ENCODE results near the gene PEX11A. TPM values are rescaled to one million over a fixed set of nuclear protein-coding genes. Genes with fewer than 3 reads are reported as not detected.

Gene PEX11A
- total and polyA plus RNA-seq, 2 donors, result 2.5 to 3.8 TPM

DNA sequence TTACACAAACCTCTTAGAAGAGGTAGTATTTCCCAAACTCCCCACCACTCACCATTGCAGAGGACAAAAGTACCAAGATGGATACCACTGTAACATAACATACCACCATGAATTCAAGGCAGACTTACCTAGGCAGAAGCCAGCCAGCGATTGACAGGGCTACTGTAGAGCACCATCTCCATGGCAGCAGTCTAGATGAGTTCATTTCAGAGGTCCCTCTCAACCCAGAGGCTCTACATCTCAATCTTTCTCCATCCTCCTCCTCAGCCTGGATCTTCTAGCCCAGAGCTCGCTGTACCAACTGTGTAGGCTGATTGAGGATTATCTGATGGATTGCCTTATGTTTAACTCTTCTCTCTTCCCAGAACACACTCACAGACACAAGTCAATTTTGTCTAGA, 9.4 kb downstream of the PEX11A start:
- H3K36me3 ChIP-seq (ENCODE audit: control insufficient read depth in 2 of 2, insufficient read depth in 2 of 2, low read length in 1 of 2), result no peaks in the 10 kb centered on the region
- H3K9me3 ChIP-seq (ENCODE audit: control insufficient read depth in 2 of 2, insufficient read depth in 1 of 2, low read length in 1 of 2), result no peaks in the 10 kb centered on the region
- 96% methylated on average over 2 of the region's 2 CpGs for WGBS
- H3K27me3 ChIP-seq (ENCODE audit: control insufficient read depth in 2 of 2, insufficient read depth in 1 of 2, low read length in 1 of 2), result no peaks in the 10 kb centered on the region
- DNase-seq (ENCODE audit: low read depth in 6 of 9, low spot score in 9 of 9), result no peak
- H3K4me3 ChIP-seq (ENCODE audit: low read length in 2 of 2), result no peak overlapping the region
- H3K27ac ChIP-seq (ENCODE audit: low read depth in 1 of 2, low read length in 1 of 2), result no peak overlapping the region
- H3K4me1 ChIP-seq (ENCODE audit: control insufficient read depth in 2 of 2, insufficient read depth in 2 of 2, low read length in 2 of 2), result no peaks in the 10 kb centered on the region

DNA sequence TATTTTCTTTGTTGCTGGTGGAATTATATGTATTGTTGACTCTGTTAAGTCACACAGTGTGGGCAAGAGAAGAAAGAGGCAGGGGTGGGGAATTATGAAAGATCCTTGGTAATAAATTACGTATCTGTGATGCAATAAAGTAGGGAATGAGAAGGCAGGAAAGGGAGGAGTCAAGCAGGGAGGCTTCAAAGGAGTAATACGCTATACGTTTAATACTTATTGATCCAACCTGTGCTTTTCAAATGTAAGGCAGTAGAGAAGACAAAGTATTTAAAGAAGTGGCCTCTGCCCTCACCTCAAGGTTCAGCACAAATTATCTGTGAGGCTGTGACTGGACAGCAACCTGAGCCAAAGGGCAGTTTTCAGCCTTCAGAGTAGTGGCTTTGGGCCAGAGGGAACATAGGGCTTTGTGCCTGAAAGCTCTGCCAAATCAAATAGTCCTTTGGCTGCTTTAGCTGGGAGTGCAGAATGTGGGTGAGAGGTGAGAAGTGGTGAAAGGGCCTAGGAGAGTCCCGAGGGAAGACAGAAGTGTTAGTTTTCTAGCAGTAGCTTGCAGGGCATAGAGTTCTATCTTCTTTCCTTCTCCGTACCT, 10.2 kb downstream of the PEX11A start:
- H3K4me1 ChIP-seq (ENCODE audit: control insufficient read depth in 2 of 2, insufficient read depth in 2 of 2, low read length in 2 of 2), result no peaks in the 10 kb centered on the region
- no peak for DNase-seq (ENCODE audit: low read depth in 6 of 9, low spot score in 9 of 9)
- no peak overlapping the region for H3K4me3 ChIP-seq (ENCODE audit: low read length in 2 of 2)
- no peaks in the 10 kb centered on the region for H3K36me3 ChIP-seq (ENCODE audit: control insufficient read depth in 2 of 2, insufficient read depth in 2 of 2, low read length in 1 of 2)
- H3K9me3 ChIP-seq (ENCODE audit: control insufficient read depth in 2 of 2, insufficient read depth in 1 of 2, low read length in 1 of 2), result no peaks in the 10 kb centered on the region
- 89% methylated on average over 5 of the region's 5 CpGs for WGBS
- H3K27me3 ChIP-seq (ENCODE audit: control insufficient read depth in 2 of 2, insufficient read depth in 1 of 2, low read length in 1 of 2), result no peaks in the 10 kb centered on the region
- H3K27ac ChIP-seq (ENCODE audit: low read depth in 1 of 2, low read length in 1 of 2), result no peak overlapping the region

DNA sequence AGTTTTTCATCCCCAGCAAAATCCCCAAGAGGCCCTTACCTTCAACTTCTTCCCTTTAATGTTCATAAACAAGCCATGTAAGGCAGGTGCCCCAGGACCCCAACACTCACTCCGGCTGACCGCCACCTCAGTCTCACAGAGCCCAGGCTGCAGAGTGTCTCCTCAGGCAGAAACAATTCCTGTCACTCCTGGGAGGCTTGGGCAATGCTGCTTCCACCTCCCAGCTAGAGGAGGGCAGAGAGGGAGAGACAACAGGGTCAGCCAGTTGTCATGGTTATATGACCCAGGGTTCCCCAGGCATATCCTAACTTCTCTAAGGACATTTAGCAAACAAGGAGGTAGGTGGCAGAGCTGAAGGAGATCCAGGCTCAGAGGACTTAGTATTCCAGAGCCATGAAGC, 11.3 kb downstream of the PEX11A start, which contains the start of gene PLIN1:
Gene PLIN1, minus strand, starts transcription at position 156 of the 400 bp plus-strand sequence. CDS start 1,878 bp downstream, outside the sequence.
- Histone ChIP-seq H3K9me3 (ENCODE audit: control insufficient read depth in 2 of 2, insufficient read depth in 1 of 2, low read length in 1 of 2) (no peaks in the 10 kb centered on the region), H3K4me3 (ENCODE audit: low read length in 2 of 2) (no peak within 1 kb of the TSS), H3K36me3 (ENCODE audit: control insufficient read depth in 2 of 2, insufficient read depth in 2 of 2, low read length in 1 of 2) (no peaks in the 10 kb centered on the region), H3K27me3 (ENCODE audit: control insufficient read depth in 2 of 2, insufficient read depth in 1 of 2, low read length in 1 of 2) (no peaks in the 10 kb centered on the region), H3K4me1 (ENCODE audit: control insufficient read depth in 2 of 2, insufficient read depth in 2 of 2, low read length in 2 of 2) (no peaks in the 10 kb centered on the region), H3K27ac (ENCODE audit: low read depth in 1 of 2, low read length in 1 of 2) (no peak within 1 kb of the TSS)
- no peak for DNase-seq (ENCODE audit: low read depth in 6 of 9, low spot score in 9 of 9)
- 100% methylated on average over 2 of the region's 2 CpGs for WGBS

DNA sequence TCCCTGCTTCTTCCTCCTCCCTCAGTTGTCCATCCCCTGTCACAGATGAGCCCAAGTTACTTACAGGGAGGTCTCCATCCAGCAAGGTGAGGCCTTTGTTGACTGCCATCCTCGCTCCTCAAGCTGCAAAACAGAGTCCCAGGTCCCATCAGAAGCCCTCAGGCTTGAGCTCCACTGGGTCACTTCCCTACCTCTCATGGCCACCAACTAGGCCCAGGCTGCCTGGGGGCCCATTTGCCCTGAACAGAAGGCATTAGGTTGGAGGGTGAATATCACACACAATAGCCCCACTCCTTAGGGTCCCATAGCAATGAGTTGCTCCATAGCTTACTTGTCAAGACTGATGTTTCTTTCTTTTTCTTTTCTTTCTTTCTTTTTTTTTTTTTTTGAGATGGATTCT, 13.2 kb downstream of the PEX11A start:
- no peak overlapping the region for H3K4me3 ChIP-seq (ENCODE audit: low read length in 2 of 2)
- H3K4me1 ChIP-seq (ENCODE audit: control insufficient read depth in 2 of 2, insufficient read depth in 2 of 2, low read length in 2 of 2), result no peaks in the 10 kb centered on the region
- no peak overlapping the region for H3K27ac ChIP-seq (ENCODE audit: low read depth in 1 of 2, low read length in 1 of 2)
- H3K9me3 ChIP-seq (ENCODE audit: control insufficient read depth in 2 of 2, insufficient read depth in 1 of 2, low read length in 1 of 2), result no peaks in the 10 kb centered on the region
- H3K36me3 ChIP-seq (ENCODE audit: control insufficient read depth in 2 of 2, insufficient read depth in 2 of 2, low read length in 1 of 2), result no peaks in the 10 kb centered on the region
- H3K27me3 ChIP-seq (ENCODE audit: control insufficient read depth in 2 of 2, insufficient read depth in 1 of 2, low read length in 1 of 2), result no peaks in the 10 kb centered on the region
- 100% methylated on average over 1 of the region's 1 CpG for WGBS
- no peak for DNase-seq (ENCODE audit: low read depth in 6 of 9, low spot score in 9 of 9)

DNA sequence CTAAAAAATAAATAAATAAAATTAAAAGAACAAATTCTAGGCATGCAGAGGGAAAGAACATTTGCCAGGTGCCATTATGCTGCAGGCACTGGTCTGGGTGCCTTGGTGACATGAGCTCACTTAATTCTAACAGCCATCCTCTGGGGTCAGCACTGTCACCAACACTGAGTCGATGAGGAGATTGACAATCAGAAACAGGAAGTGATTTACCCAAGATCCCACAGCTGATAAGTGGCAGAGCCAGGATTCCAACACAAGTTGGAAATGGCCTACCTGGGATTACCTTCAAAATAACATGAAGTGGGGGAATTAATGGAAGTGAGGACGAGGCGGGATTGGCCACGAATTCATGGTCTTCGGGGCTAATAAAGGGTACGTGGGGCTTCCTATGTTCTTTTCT, 14.9 kb downstream of the PEX11A start:
- Histone ChIP-seq H3K27me3 (ENCODE audit: control insufficient read depth in 2 of 2, insufficient read depth in 1 of 2, low read length in 1 of 2) (no peaks in the 10 kb centered on the region), H3K4me1 (ENCODE audit: control insufficient read depth in 2 of 2, insufficient read depth in 2 of 2, low read length in 2 of 2) (no peaks in the 10 kb centered on the region), H3K27ac (ENCODE audit: low read depth in 1 of 2, low read length in 1 of 2) (no peak overlapping the region), H3K36me3 (ENCODE audit: control insufficient read depth in 2 of 2, insufficient read depth in 2 of 2, low read length in 1 of 2) (no peaks in the 10 kb centered on the region), H3K4me3 (ENCODE audit: low read length in 2 of 2) (no peak overlapping the region), H3K9me3 (ENCODE audit: control insufficient read depth in 2 of 2, insufficient read depth in 1 of 2, low read length in 1 of 2) (no peaks in the 10 kb centered on the region)
- DNase-seq (ENCODE audit: low read depth in 6 of 9, low spot score in 9 of 9), result no peak
- 76% methylated on average over 6 of the region's 6 CpGs for WGBS

DNA sequence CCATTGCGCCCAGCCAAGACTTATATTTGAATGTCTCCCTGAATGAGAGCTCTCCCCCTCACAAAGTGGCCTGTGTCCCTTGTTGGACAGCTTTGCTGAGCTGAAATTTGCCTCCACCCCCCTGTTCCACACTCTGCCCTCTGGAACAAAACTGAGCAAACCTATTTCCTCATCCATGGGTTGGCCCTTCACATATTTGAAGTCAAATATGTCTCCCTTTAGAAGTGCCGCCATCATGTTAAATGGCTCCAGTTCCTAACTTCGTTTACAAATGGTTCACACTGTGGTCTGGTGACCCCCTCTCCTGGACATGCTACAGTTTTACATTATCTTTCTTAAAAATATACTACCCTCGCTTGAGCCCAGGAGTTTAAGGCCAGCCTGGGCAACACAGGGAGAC, 16.0 kb downstream of the PEX11A start:
- Histone ChIP-seq H3K36me3 (ENCODE audit: control insufficient read depth in 2 of 2, insufficient read depth in 2 of 2, low read length in 1 of 2) (no peaks in the 10 kb centered on the region), H3K27me3 (ENCODE audit: control insufficient read depth in 2 of 2, insufficient read depth in 1 of 2, low read length in 1 of 2) (no peaks in the 10 kb centered on the region), H3K4me3 (ENCODE audit: low read length in 2 of 2) (no peak overlapping the region), H3K27ac (ENCODE audit: low read depth in 1 of 2, low read length in 1 of 2) (no peak overlapping the region), H3K4me1 (ENCODE audit: control insufficient read depth in 2 of 2, insufficient read depth in 2 of 2, low read length in 2 of 2) (no peaks in the 10 kb centered on the region), H3K9me3 (ENCODE audit: control insufficient read depth in 2 of 2, insufficient read depth in 1 of 2, low read length in 1 of 2) (no peaks in the 10 kb centered on the region)
- WGBS, result 89% methylated on average over 4 of the region's 4 CpGs
- no peak for DNase-seq (ENCODE audit: low read depth in 6 of 9, low spot score in 9 of 9)

DNA sequence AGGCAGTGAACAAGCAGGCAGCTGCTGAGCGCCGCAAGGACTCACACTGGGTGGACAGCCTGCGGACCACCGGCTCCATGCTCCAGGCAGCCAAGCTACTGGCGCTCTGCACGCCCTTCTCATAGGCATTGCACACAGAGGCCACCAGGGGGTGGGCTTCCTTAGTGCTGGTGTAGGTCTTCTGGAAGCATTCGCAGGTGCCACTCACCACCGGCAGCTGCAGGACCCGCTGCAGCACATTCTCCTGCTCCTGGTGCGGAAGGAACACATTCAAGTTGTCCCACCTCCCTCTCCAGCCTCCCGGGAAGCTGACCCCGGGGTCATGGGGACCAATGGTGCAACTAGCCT, 17.4 kb downstream of the PEX11A start:
- no peaks in the 10 kb centered on the region for H3K36me3 ChIP-seq (ENCODE audit: control insufficient read depth in 2 of 2, insufficient read depth in 2 of 2, low read length in 1 of 2)
- WGBS, result 78% methylated on average over 12 of the region's 12 CpGs
- H3K27me3 ChIP-seq (ENCODE audit: control insufficient read depth in 2 of 2, insufficient read depth in 1 of 2, low read length in 1 of 2), result peaks cover 0 to 2% of the 10 kb centered on the region in 2 donors
- H3K27ac ChIP-seq (ENCODE audit: low read depth in 1 of 2, low read length in 1 of 2), result no peak overlapping the region
- peak in 3 of 9 donors; percentile 18 to 33 (median 21) for DNase-seq (ENCODE audit: low read depth in 6 of 9, low spot score in 9 of 9)
- H3K9me3 ChIP-seq (ENCODE audit: control insufficient read depth in 2 of 2, insufficient read depth in 1 of 2, low read length in 1 of 2), result no peaks in the 10 kb centered on the region
- no peak overlapping the region for H3K4me3 ChIP-seq (ENCODE audit: low read length in 2 of 2)
- H3K4me1 ChIP-seq (ENCODE audit: control insufficient read depth in 2 of 2, insufficient read depth in 2 of 2, low read length in 2 of 2), result no peaks in the 10 kb centered on the region

DNA sequence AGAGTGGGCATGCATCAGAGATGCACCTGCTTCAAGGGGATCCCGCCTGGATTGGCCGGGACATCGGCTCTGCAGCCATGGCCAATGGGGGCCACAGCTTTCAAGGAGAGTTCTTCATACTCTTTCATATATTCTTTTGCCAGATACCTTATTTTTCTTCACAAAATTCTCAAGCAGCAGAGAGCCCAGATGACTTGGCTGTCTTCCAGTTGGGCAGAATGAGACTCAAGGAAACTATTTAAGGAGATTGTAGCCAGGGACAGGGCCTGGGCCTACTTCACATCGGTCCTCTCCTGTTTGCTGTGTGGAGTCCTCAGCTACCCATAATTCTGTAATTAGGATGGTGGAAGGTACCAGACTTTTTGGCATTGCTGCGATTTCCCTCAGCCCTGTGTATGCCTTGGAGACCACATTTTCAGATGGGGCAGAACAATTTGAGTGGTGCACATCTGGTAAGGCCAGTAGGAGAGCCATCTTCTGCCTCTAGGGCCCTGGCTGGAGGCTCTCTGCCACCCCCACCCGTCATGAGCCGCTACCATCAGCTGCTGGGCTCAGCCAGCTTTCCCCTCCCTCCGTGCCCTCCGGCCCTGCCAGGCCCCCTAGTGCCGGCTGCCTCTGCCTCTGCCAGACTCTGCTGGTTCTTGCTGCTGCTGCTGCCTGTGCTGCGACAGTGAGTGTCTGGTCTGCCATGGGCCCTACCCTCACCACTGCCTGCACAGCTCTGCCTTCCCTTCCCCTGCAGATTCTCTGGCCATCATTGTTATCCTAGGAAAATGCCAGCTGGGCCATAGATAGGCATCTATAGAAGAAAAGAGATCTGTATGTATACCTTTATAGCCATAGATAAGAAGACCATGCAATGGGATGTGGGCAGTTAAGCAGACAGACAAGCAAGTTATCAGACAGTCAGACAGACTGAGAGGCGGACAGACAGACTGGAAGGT, 18.1 kb downstream of the PEX11A start:
- H3K27ac ChIP-seq (ENCODE audit: low read depth in 1 of 2, low read length in 1 of 2), result no peak overlapping the region
- H3K27me3 ChIP-seq (ENCODE audit: control insufficient read depth in 2 of 2, insufficient read depth in 1 of 2, low read length in 1 of 2), result peaks cover 0 to 6% of the 10 kb centered on the region in 2 donors
- DNase-seq (ENCODE audit: low read depth in 6 of 9, low spot score in 9 of 9), result no peak
- no peaks in the 10 kb centered on the region for H3K36me3 ChIP-seq (ENCODE audit: control insufficient read depth in 2 of 2, insufficient read depth in 2 of 2, low read length in 1 of 2)
- H3K4me3 ChIP-seq (ENCODE audit: low read length in 2 of 2), result no peak overlapping the region
- H3K9me3 ChIP-seq (ENCODE audit: control insufficient read depth in 2 of 2, insufficient read depth in 1 of 2, low read length in 1 of 2), result no peaks in the 10 kb centered on the region
- 97% methylated on average over 12 of the region's 12 CpGs for WGBS
- H3K4me1 ChIP-seq (ENCODE audit: control insufficient read depth in 2 of 2, insufficient read depth in 2 of 2, low read length in 2 of 2), result no peaks in the 10 kb centered on the region

DNA sequence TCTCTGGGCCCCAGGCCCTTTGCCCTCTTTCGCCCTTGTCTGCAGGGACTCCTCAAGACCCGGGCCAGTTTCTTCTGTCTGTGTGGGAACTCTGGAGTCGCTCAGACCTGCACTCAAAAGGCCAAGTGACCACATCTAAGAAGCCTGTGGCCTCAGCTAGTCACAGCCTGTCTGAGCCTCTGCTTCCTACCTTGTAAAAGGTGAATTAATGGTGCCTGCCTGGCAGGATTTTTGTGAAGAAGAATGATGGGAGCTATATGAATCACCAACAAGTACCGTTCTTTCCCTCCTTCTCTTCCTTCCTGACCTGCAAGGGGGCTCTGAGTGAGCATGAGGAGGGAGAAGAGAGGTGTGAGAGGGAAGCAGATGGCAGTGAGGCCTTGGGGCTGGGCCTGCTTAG, 18.9 kb downstream of the PEX11A start:
- no peak overlapping the region for H3K27ac ChIP-seq (ENCODE audit: low read depth in 1 of 2, low read length in 1 of 2)
- 63% methylated on average over 4 of the region's 4 CpGs for WGBS
- H3K9me3 ChIP-seq (ENCODE audit: control insufficient read depth in 2 of 2, insufficient read depth in 1 of 2, low read length in 1 of 2), result no peaks in the 10 kb centered on the region
- no peak overlapping the region for H3K4me3 ChIP-seq (ENCODE audit: low read length in 2 of 2)
- H3K27me3 ChIP-seq (ENCODE audit: control insufficient read depth in 2 of 2, insufficient read depth in 1 of 2, low read length in 1 of 2), result peaks cover 0 to 14% of the 10 kb centered on the region in 2 donors
- no peaks in the 10 kb centered on the region for H3K36me3 ChIP-seq (ENCODE audit: control insufficient read depth in 2 of 2, insufficient read depth in 2 of 2, low read length in 1 of 2)
- DNase-seq (ENCODE audit: low read depth in 6 of 9, low spot score in 9 of 9), result no peak
- H3K4me1 ChIP-seq (ENCODE audit: control insufficient read depth in 2 of 2, insufficient read depth in 2 of 2, low read length in 2 of 2), result no peaks in the 10 kb centered on the region
